H9 (cell line): ENCODE results near the gene AP3D1. TPM values are rescaled to one million over a fixed set of nuclear protein-coding genes. Genes with fewer than 3 reads are reported as not detected.
A peak's percentile ranks its signal among the peaks of the same experiment; 100 is the strongest.

Experiments
- DNase-seq: peaks from one replicate; pipeline ENCODE4 v3.0.0-alpha.2; 2017
- H2AFZ ChIP-seq: one replicate; pipeline ENCODE4 v1.6.1; 2013; ENCODE audit warnings: mild to moderate bottlenecking, low read length, control low read depth, moderate library complexity
- H2AK5ac ChIP-seq: 2 replicates; pipeline ENCODE4 v1.6.1; 2013; ENCODE audit warnings: low read length, control low read depth, mixed read lengths; ENCODE audit not compliant: insufficient read length
- H2BK120ac ChIP-seq: one replicate; pipeline ENCODE4 v1.6.1; 2013; ENCODE audit warnings: low read depth, mild to moderate bottlenecking, low read length, control low read depth, inconsistent platforms; ENCODE audit not compliant: poor library complexity, severe bottlenecking
- H2BK12ac ChIP-seq: 2 replicates; pipeline ENCODE4 v1.6.1; 2013; ENCODE audit warnings: low read length, control low read depth, mixed read lengths, low read depth; ENCODE audit not compliant: insufficient read length
- H2BK15ac ChIP-seq: 2 replicates; pipeline ENCODE4 v1.6.1; 2013; ENCODE audit warnings: low read depth, low read length, control low read depth
- H2BK20ac ChIP-seq: one replicate; pipeline ENCODE4 v1.6.1; 2013; ENCODE audit warnings: low read depth, mild to moderate bottlenecking, low read length, control low read depth, inconsistent platforms; ENCODE audit not compliant: poor library complexity, severe bottlenecking
- H2BK5ac ChIP-seq: 2 replicates; pipeline ENCODE4 v1.6.1; 2013; ENCODE audit warnings: low read length, control low read depth, mixed read lengths; ENCODE audit not compliant: insufficient read length
- H3K14ac ChIP-seq: 2 replicates; pipeline ENCODE4 v1.6.1; 2013; ENCODE audit warnings: low read length, control low read depth; ENCODE audit not compliant: insufficient read depth
- H3K18ac ChIP-seq: 2 replicates; pipeline ENCODE4 v1.6.1; 2013; ENCODE audit warnings: low read depth, mild to moderate bottlenecking, mixed read lengths, low read length, control low read depth; ENCODE audit not compliant: insufficient read length
- H3K23ac ChIP-seq: 2 replicates; pipeline ENCODE4 v1.6.1; 2013; ENCODE audit warnings: low read length, control low read depth, mixed read lengths, low read depth; ENCODE audit not compliant: insufficient read length
- H3K23me2 ChIP-seq: 2 replicates; pipeline ENCODE4 v1.6.1; 2013; ENCODE audit warnings: low read depth, mild to moderate bottlenecking, mixed read lengths, low read length, control low read depth; ENCODE audit not compliant: insufficient read length, poor library complexity, severe bottlenecking
- H3K27ac ChIP-seq: 2 replicates; pipeline ENCODE4 v1.5.1; 2013; ENCODE audit warnings: low read length, control low read depth, mixed read lengths, low read depth; ENCODE audit not compliant: insufficient read length
- H3K27me3 ChIP-seq: 2 replicates; pipeline ENCODE4 v1.6.1; 2013; ENCODE audit warnings: low read length, control low read depth, inconsistent platforms; ENCODE audit not compliant: insufficient read depth
- H3K4ac ChIP-seq: 2 replicates; pipeline ENCODE4 v1.6.1; 2013; ENCODE audit warnings: low read depth, mild to moderate bottlenecking, control low read depth, inconsistent platforms, low read length, moderate library complexity
- H3K4me1 ChIP-seq: 2 replicates; pipeline ENCODE4 v1.6.1; 2013; ENCODE audit warnings: low read length, control low read depth, inconsistent platforms; ENCODE audit not compliant: insufficient read depth
- H3K4me2 ChIP-seq: 2 replicates; pipeline ENCODE4 v1.6.1; 2013; ENCODE audit warnings: low read length, control low read depth, mixed read lengths; ENCODE audit not compliant: insufficient read length, insufficient read depth
- H3K56ac ChIP-seq: 2 replicates; pipeline ENCODE4 v1.6.1; 2013; ENCODE audit warnings: low read depth, mild to moderate bottlenecking, mixed read lengths, low read length, control low read depth; ENCODE audit not compliant: insufficient read length
- H3K79me1 ChIP-seq: 2 replicates; pipeline ENCODE4 v1.6.1; 2013; ENCODE audit warnings: low read depth, mild to moderate bottlenecking, moderate library complexity, low read length, control low read depth, inconsistent platforms; ENCODE audit not compliant: insufficient read depth, poor library complexity, severe bottlenecking
- H3K79me2 ChIP-seq: 2 replicates; pipeline ENCODE4 v1.6.1; 2013; ENCODE audit warnings: low read length, control low read depth, inconsistent platforms; ENCODE audit not compliant: insufficient read depth
- H3K9ac ChIP-seq: 2 replicates; pipeline ENCODE4 v1.6.1; 2013; ENCODE audit warnings: low read length, control low read depth, mixed read lengths; ENCODE audit not compliant: insufficient read length; ENCODE audit errors: extremely low read depth
- H3K9me3 ChIP-seq: one replicate; pipeline ENCODE4 v1.6.1; 2013; ENCODE audit warnings: low read depth, low read length, inconsistent platforms; ENCODE audit not compliant: control insufficient read depth
- H3T11ph ChIP-seq: one replicate; pipeline ENCODE4 v1.6.1; 2013; ENCODE audit warnings: mild to moderate bottlenecking, low read length, control low read depth, inconsistent platforms
- H4K20me1 ChIP-seq: one replicate; pipeline ENCODE4 v1.6.1; 2013; ENCODE audit not compliant: control insufficient read depth, insufficient read length, insufficient read depth
- H4K5ac ChIP-seq: 2 replicates; pipeline ENCODE4 v1.6.1; 2013; ENCODE audit warnings: low read depth, mild to moderate bottlenecking, mixed read lengths, low read length, control low read depth; ENCODE audit not compliant: insufficient read length
- H4K8ac ChIP-seq: replicated peaks from 2 replicates; pipeline ENCODE4 v1.6.1; 2013; ENCODE audit warnings: low read length, control low read depth, mixed read lengths, low read depth; ENCODE audit not compliant: insufficient read length
- H4K91ac ChIP-seq: 2 replicates; pipeline ENCODE4 v1.6.1; 2013; ENCODE audit warnings: low read depth, mild to moderate bottlenecking, moderate library complexity, mixed read lengths, low read length, control low read depth; ENCODE audit not compliant: insufficient read length
- H3K27ac Mint-ChIP-seq, 3 experiments: 2 replicates in 2 of 3; 3 replicates in 1 of 3; pipeline ENCODE4 v1.8.0; 2020 to 2021; ENCODE audit warnings: mixed read lengths in 3 of 3, mild to moderate bottlenecking in 1 of 3, moderate library complexity in 1 of 3
- H3K27me3 Mint-ChIP-seq: 2 replicates; pipeline ENCODE4 v1.8.0; 2021; ENCODE audit warnings: low read depth, mild to moderate bottlenecking, moderate library complexity, mixed read lengths
- H3K36me3 Mint-ChIP-seq, 3 experiments: 2 replicates in 2 of 3; 3 replicates in 1 of 3; pipeline ENCODE4 v1.8.0; 2020 to 2021; ENCODE audit warnings: low read depth in 3 of 3, mixed read lengths in 3 of 3; ENCODE audit not compliant: insufficient read depth in 1 of 3
- H3K4me1 Mint-ChIP-seq, 2 experiments: 2 replicates each; pipeline ENCODE4 v1.8.0; 2020; ENCODE audit warnings: mixed read lengths in 2 of 2
- H3K4me3 Mint-ChIP-seq, 2 experiments: 2 replicates in 1 of 2; 3 replicates in 1 of 2; pipeline ENCODE4 v1.8.0; 2020 to 2021; ENCODE audit warnings: mild to moderate bottlenecking in 2 of 2, mixed read lengths in 2 of 2, moderate library complexity in 1 of 2
- H3K9me3 Mint-ChIP-seq, 2 experiments: 2 replicates in 1 of 2; 3 replicates in 1 of 2; pipeline ENCODE4 v1.8.0; 2020; ENCODE audit warnings: mild to moderate bottlenecking in 2 of 2, mixed read lengths in 2 of 2, moderate library complexity in 1 of 2
- WGBS: extraction: QIAGEN DNeasy Blood & Tissue Kit; methylation state at CpG from one replicate; pipeline ENCODE4 v1.1.7; 2013; ENCODE audit warnings: missing lambda C conversion rate, low lambda C conversion rate, mixed read lengths; ENCODE audit not compliant: insufficient read length; ENCODE audit errors: extremely low coverage; 5-methylcytosine and 5-hydroxymethylcytosine counted together
- total RNA-seq: library from RNA; stranded (reverse); gene quantifications from 2 replicates; pipeline ENCODE4 v1.2.1, GENCODE V29; 2021
- TF ChIP-seq, protein P1 (sequence below): fragments of 200-600 bp; sonication (generic); conservative IDR thresholded peaks from 3 replicates; pipeline ENCODE4 v1.8.0; 2021; ENCODE audit warnings: antibody characterized with exemption, mild to moderate bottlenecking

AP3D1 gene
- total RNA-seq, 1 experiment from 2014 or later, result 142 TPM

DNA sequence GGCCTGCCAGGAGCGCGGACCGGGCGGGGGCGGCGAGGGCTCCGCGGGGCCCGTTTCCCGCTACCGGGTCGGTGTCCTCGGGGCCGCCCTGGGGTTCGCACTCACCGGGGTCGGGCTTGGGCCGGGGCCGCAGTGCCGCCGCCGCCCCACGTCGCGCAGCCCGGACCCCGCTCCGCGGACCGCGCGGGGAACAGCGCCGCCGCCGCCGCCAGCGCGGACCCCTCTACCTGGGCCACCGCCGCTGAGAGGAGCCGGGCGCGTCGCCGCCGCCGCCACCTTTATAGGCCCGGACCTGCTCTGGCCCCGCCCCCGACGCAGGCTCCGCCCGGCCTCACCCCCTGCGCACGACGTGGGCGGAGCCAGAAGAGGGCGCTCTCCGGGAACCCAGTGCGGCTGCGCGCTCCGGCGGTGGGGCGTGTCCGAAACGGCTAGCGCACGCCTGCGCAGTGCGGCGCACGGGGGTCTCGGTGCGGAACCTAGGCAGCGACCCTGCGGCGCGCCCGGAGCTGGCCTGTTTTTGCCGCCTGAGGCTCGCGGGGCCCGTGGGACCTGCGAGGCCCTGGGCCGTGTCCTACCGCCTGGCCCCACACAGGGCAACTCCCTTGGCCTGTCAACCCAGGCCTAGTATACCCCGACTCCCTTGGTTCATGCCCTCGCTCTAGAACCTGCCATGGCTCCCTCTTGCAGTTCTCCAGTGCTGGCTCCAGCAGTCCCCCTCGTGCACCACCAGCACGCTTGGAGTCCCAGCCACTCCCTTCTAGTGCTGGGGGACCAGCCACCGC is 100.2 kb downstream of the AP3D1 start, which contains the start of gene MKNK2:
MKNK2 (minus strand) TSS at position 254 of the 782 bp plus-strand sequence. CDS start 393 bp downstream, outside the sequence.
- Histone ChIP-seq H2BK15ac (no peak within 1 kb of the TSS), H4K20me1 (no peaks in the 10 kb centered on the region), H2BK5ac (no peak within 1 kb of the TSS), H3K27ac (no peak within 1 kb of the TSS), H3K4me2 (peak within 1 kb of the TSS; percentile 65), H2AK5ac (no peak within 1 kb of the TSS), H2AFZ (no peak within 1 kb of the TSS), H3K79me2 (peaks cover 11% of the 10 kb centered on the region; the same call in 1 of the 2 replicates), H3T11ph (no peak within 1 kb of the TSS), H3K9ac (peak within 1 kb of the TSS; percentile 17), H3K23ac (no peak within 1 kb of the TSS), H2BK20ac (no peak within 1 kb of the TSS), H2BK12ac (no peak within 1 kb of the TSS), H3K56ac (no peak within 1 kb of the TSS), H3K4me1 (no peaks in the 10 kb centered on the region), H3K14ac (peak within 1 kb of the TSS; percentile 70), H4K8ac (no peak within 1 kb of the TSS), H4K91ac (peak within 1 kb of the TSS; percentile 15), H3K9me3 (no peaks in the 10 kb centered on the region), H3K18ac (peak within 1 kb of the TSS; percentile 9), H3K79me1 (peaks cover 3% of the 10 kb centered on the region), H2BK120ac (no peak within 1 kb of the TSS), H3K23me2 (peaks cover 9% of the 10 kb centered on the region), H3K27me3 (no peaks in the 10 kb centered on the region), H4K5ac (no peak within 1 kb of the TSS), H3K4ac (no peak within 1 kb of the TSS)
- Mint-ChIP-seq H3K27ac (peak within 1 kb of the TSS in 1 of 3 experiments; percentile 91; a peak in 3 of 7 replicates), H3K4me3 (peak within 1 kb of the TSS; percentile 72 to 86), H3K27me3 (no peaks in the 10 kb centered on the region), H3K9me3 (no peaks in the 10 kb centered on the region), H3K4me1 (peaks cover 7 to 14% of the 10 kb centered on the region in 2 experiments; a peak in 3 of 4 replicates), H3K36me3 (peaks cover 0 to under 1% (median 0%) of the 10 kb centered on the region in 3 experiments; a peak in 1 of 7 replicates)
- WGBS, result no CpG with 5 or more reads among the region's 93 CpGs
- TF ChIP-seq, protein P1, sequence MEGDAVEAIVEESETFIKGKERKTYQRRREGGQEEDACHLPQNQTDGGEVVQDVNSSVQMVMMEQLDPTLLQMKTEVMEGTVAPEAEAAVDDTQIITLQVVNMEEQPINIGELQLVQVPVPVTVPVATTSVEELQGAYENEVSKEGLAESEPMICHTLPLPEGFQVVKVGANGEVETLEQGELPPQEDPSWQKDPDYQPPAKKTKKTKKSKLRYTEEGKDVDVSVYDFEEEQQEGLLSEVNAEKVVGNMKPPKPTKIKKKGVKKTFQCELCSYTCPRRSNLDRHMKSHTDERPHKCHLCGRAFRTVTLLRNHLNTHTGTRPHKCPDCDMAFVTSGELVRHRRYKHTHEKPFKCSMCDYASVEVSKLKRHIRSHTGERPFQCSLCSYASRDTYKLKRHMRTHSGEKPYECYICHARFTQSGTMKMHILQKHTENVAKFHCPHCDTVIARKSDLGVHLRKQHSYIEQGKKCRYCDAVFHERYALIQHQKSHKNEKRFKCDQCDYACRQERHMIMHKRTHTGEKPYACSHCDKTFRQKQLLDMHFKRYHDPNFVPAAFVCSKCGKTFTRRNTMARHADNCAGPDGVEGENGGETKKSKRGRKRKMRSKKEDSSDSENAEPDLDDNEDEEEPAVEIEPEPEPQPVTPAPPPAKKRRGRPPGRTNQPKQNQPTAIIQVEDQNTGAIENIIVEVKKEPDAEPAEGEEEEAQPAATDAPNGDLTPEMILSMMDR, result peak; percentile 66
- peak; percentile 88 for DNase-seq

Other genes with a start within 250 kb of the AP3D1 start
- gene ADAT3, start 246.2 kb downstream of the AP3D1 start, total RNA-seq, result 12.2 and 12.9 TPM in 2 replicates
- 65.0 and 69.0 TPM in 2 replicates for gene SCAMP4, start 246.2 kb downstream of the AP3D1 start, total RNA-seq
- gene CSNK1G2, start 210.4 kb downstream of the AP3D1 start, total RNA-seq, result 96.6 and 100.0 TPM in 2 replicates
- 110 and 113 TPM in 2 replicates for gene BTBD2, start 135.9 kb downstream of the AP3D1 start, total RNA-seq
- 153 and 154 TPM in 2 replicates for gene MKNK2, start 100.3 kb downstream of the AP3D1 start, total RNA-seq
- gene MOB3A, start 55.2 kb downstream of the AP3D1 start, total RNA-seq, result 11.5 and 13.3 TPM in 2 replicates
- gene IZUMO4, start 54.7 kb downstream of the AP3D1 start, total RNA-seq, result 2.1 and 3.0 TPM in 2 replicates
- 78.5 and 81.6 TPM in 2 replicates for gene DOT1L, start 12.4 kb upstream of the AP3D1 start, total RNA-seq
- 139 and 148 TPM in 2 replicates for gene PLEKHJ1, start 84.8 kb upstream of the AP3D1 start, total RNA-seq
- 166 and 167 TPM in 2 replicates for gene SF3A2, start 85.3 kb upstream of the AP3D1 start, total RNA-seq
- gene AMH, start 97.8 kb upstream of the AP3D1 start, total RNA-seq, result 70.2 and 70.7 TPM in 2 replicates
- 0.90 and 1.1 TPM in 2 replicates for gene JSRP1, start 104.9 kb upstream of the AP3D1 start, total RNA-seq
- not detected in 2 replicates for gene PEAK3, start 130.6 kb upstream of the AP3D1 start, total RNA-seq
- 0.28 and 0.61 TPM in 2 replicates for gene LINGO3, start 156.6 kb upstream of the AP3D1 start, total RNA-seq
- gene LSM7, start 177.0 kb upstream of the AP3D1 start, total RNA-seq, result 187 and 202 TPM in 2 replicates
- 69.4 and 73.7 TPM in 2 replicates for gene SPPL2B, start 177.1 kb upstream of the AP3D1 start, total RNA-seq
- gene TMPRSS9, start 208.7 kb upstream of the AP3D1 start, total RNA-seq, result 0.24 and 0.33 TPM in 2 replicates